Measurements from ENCODE around the gene MYADML2. TPM values are rescaled to one million over a fixed set of nuclear protein-coding genes. Genes with fewer than 3 reads are reported as not detected.

Gene MYADML2
- total RNA-seq, 2 donors from 2014 or later: not detected

- Mint-ChIP-seq H3K4me1 (peaks cover 10% of the 10 kb centered on the region), H3K27ac (no peak overlapping the region), H3K36me3 (ENCODE audit: low read depth) (no peaks in the 10 kb centered on the region), H3K27me3 (ENCODE audit: insufficient read depth) (peaks cover 25% of the 10 kb centered on the region), H3K4me3 (no peak overlapping the region), H3K9me3 (peaks cover 19% of the 10 kb centered on the region)
- Histone ChIP-seq H3K27ac (ENCODE audit: low read depth, low read length) (no peak overlapping the region), H3K9me3 (ENCODE audit: control insufficient read depth, low read length) (peaks cover 6% of the 10 kb centered on the region), H3K36me3 (ENCODE audit: control insufficient read depth, insufficient read depth, low read length) (no peaks in the 10 kb centered on the region), H3K9ac (ENCODE audit: extremely low read depth, low read length, poor library complexity, severe bottlenecking) (no peak overlapping the region), H3K4me3 (ENCODE audit: low read length) (no peak overlapping the region), H3K27me3 (ENCODE audit: control insufficient read depth, insufficient read depth, low read length, poor library complexity, severe bottlenecking) (peaks cover 5% of the 10 kb centered on the region), H3K4me1 (ENCODE audit: control insufficient read depth, insufficient read depth, low read length) (no peaks in the 10 kb centered on the region)
- TF ChIP-seq CTCF (conservative IDR thresholded peaks at IDR 0.05): no peak
- DNase-seq: peak; percentile 42
- WGBS, 2 experiments (ENCODE audit: insufficient coverage in 1 of 2, insufficient read length in 1 of 2): 95% methylated on average over 12 of the region's 12 CpGs
Measured at GRCh38 chr17:81968850-81969812, 22.1 kb upstream of the MYADML2 start.

- Histone ChIP-seq H3K9ac (ENCODE audit: extremely low read depth, low read length, poor library complexity, severe bottlenecking) (no peak overlapping the region), H3K36me3 (ENCODE audit: control insufficient read depth, insufficient read depth, low read length) (no peaks in the 10 kb centered on the region), H3K4me1 (ENCODE audit: control insufficient read depth, insufficient read depth, low read length) (no peaks in the 10 kb centered on the region), H3K4me3 (ENCODE audit: low read length) (no peak overlapping the region), H3K9me3 (ENCODE audit: control insufficient read depth, low read length) (peaks cover 2% of the 10 kb centered on the region), H3K27me3 (ENCODE audit: control insufficient read depth, insufficient read depth, low read length, poor library complexity, severe bottlenecking) (peaks cover 5% of the 10 kb centered on the region), H3K27ac (ENCODE audit: low read depth, low read length) (no peak overlapping the region)
- DNase-seq: no peak
- Mint-ChIP-seq H3K4me1 (peaks cover 18% of the 10 kb centered on the region), H3K27me3 (ENCODE audit: insufficient read depth) (peaks cover 26% of the 10 kb centered on the region), H3K9me3 (peaks cover 11% of the 10 kb centered on the region), H3K4me3 (no peak overlapping the region), H3K27ac (no peak overlapping the region), H3K36me3 (ENCODE audit: low read depth) (no peaks in the 10 kb centered on the region)
- TF ChIP-seq CTCF (conservative IDR thresholded peaks at IDR 0.05): no peak
- WGBS, 2 experiments (ENCODE audit: insufficient coverage in 1 of 2, insufficient read length in 1 of 2): 82 to 94% methylated on average over 3 to 7 of the region's 7 CpGs
Measured at GRCh38 chr17:81968396-81968745, 21.3 kb upstream of the MYADML2 start.

- peaks cover 22% of the 10 kb centered on the region for H3K4me1 Mint-ChIP-seq
- no peak overlapping the region for H3K4me3 Mint-ChIP-seq
- peak; percentile 96 for DNase-seq
- H3K4me3 ChIP-seq (ENCODE audit: low read length): no peak overlapping the region
- no peak overlapping the region for H3K9ac ChIP-seq (ENCODE audit: extremely low read depth, low read length, poor library complexity, severe bottlenecking)
- H3K27me3 Mint-ChIP-seq (ENCODE audit: insufficient read depth): peaks cover 30% of the 10 kb centered on the region
- no peak overlapping the region for H3K27ac Mint-ChIP-seq
- H3K4me1 ChIP-seq (ENCODE audit: control insufficient read depth, insufficient read depth, low read length): no peaks in the 10 kb centered on the region
- TF ChIP-seq CTCF (conservative IDR thresholded peaks at IDR 0.05): no peak
- no peaks in the 10 kb centered on the region for H3K36me3 Mint-ChIP-seq (ENCODE audit: low read depth)
- H3K27ac ChIP-seq (ENCODE audit: low read depth, low read length): no peak overlapping the region
- peaks cover 9% of the 10 kb centered on the region for H3K27me3 ChIP-seq (ENCODE audit: control insufficient read depth, insufficient read depth, low read length, poor library complexity, severe bottlenecking)
- no peaks in the 10 kb centered on the region for H3K9me3 ChIP-seq (ENCODE audit: control insufficient read depth, low read length)
- H3K36me3 ChIP-seq (ENCODE audit: control insufficient read depth, insufficient read depth, low read length): no peaks in the 10 kb centered on the region
- WGBS, 2 experiments (ENCODE audit: insufficient coverage in 1 of 2, insufficient read length in 1 of 2): 45 to 47% methylated on average over 17 to 36 of the region's 36 CpGs
- H3K9me3 Mint-ChIP-seq: peaks cover 7% of the 10 kb centered on the region
Measured at GRCh38 chr17:81967533-81968395, 20.7 kb upstream of the MYADML2 start.
